ENCODE measurements around the gene NUS1. TPM values are rescaled to one million over a fixed set of nuclear protein-coding genes. Genes with fewer than 3 reads are reported as not detected.

The NUS1 gene
- total RNA-seq, 1 donor from 2014 or later = 14.6 TPM

- no peak for TF ChIP-seq CTCF (IDR thresholded peaks at IDR 0.05)
- H3K36me3 ChIP-seq = no peaks in the 10 kb centered on the region
- peak overlapping the region in 1 of 2 donors; percentile 79 for H3K27ac ChIP-seq
- DNase-seq (ENCODE audit: low spot score in 2 of 2) = no peak
- no peaks in the 10 kb centered on the region for H3K27me3 ChIP-seq
- no peaks in the 10 kb centered on the region for H3K9me3 ChIP-seq
- intact Hi-C loops (cut with DNase I) = loop anchor here (5.0 kb wide), 2 partner anchors 194 to 229 kb away; partner anchors contain the start of gene DCBLD1
- H3K4me1 ChIP-seq = peaks cover 0 to 10% of the 10 kb centered on the region in 2 donors
- H3K4me3 ChIP-seq = peak overlapping the region; percentile 81 to 92
Observed at GRCh38 chr6:117676577-117677218, 1.4 kb downstream of the NUS1 start.

- H3K4me1 ChIP-seq = peaks cover 0 to 13% of the 10 kb centered on the region in 2 donors
Observed at GRCh38 chr6:117677553-117678141, 2.4 kb downstream of the NUS1 start.

GRCh38 chr6:117681162-117681741, 6.0 kb downstream of the NUS1 start:
- Histone ChIP-seq H3K9me3 (no peaks in the 10 kb centered on the region), H3K27ac (no peak overlapping the region), H3K4me3 (no peak overlapping the region), H3K4me1 (peaks cover 0 to 13% of the 10 kb centered on the region in 2 donors), H3K27me3 (no peaks in the 10 kb centered on the region), H3K36me3 (no peaks in the 10 kb centered on the region)
- TF ChIP-seq CTCF (IDR thresholded peaks at IDR 0.05) = no peak
- no peak for DNase-seq (ENCODE audit: low spot score in 2 of 2)
- intact Hi-C loops (cut with DNase I) = no loop called here

More at GRCh38 chr6:117677553-117678141, 2.4 kb downstream of the NUS1 start:
- Histone ChIP-seq H3K4me3 (peak overlapping the region; percentile 3 to 92), H3K27me3 (no peaks in the 10 kb centered on the region), H3K36me3 (no peaks in the 10 kb centered on the region), H3K27ac (no peak overlapping the region), H3K9me3 (no peaks in the 10 kb centered on the region)
- intact Hi-C loops (cut with DNase I) = loop anchor here (5.0 kb wide), 2 partner anchors 195 to 230 kb away; partner anchors contain the start of gene DCBLD1
- no peak for TF ChIP-seq CTCF (IDR thresholded peaks at IDR 0.05)
- no peak for DNase-seq (ENCODE audit: low spot score in 2 of 2)

GRCh38 chr6:117684749-117685148, 9.5 kb downstream of the NUS1 start:
- Histone ChIP-seq H3K27ac (no peak overlapping the region), H3K36me3 (no peaks in the 10 kb centered on the region), H3K9me3 (no peaks in the 10 kb centered on the region), H3K4me3 (no peak overlapping the region), H3K4me1 (peaks cover 0 to 5% of the 10 kb centered on the region in 2 donors), H3K27me3 (no peaks in the 10 kb centered on the region)
- intact Hi-C loops (cut with DNase I) = no loop called here
- DNase-seq (ENCODE audit: low spot score in 2 of 2) = no peak
- TF ChIP-seq CTCF (IDR thresholded peaks at IDR 0.05) = no peak

GRCh38 chr6:117685359-117685758, 10.1 kb downstream of the NUS1 start:
- Histone ChIP-seq H3K27ac (no peak overlapping the region), H3K36me3 (no peaks in the 10 kb centered on the region), H3K4me1 (peaks cover 0 to 5% of the 10 kb centered on the region in 2 donors), H3K27me3 (no peaks in the 10 kb centered on the region), H3K4me3 (no peak overlapping the region), H3K9me3 (no peaks in the 10 kb centered on the region)
- intact Hi-C loops (cut with DNase I) = no loop called here
- no peak for DNase-seq (ENCODE audit: low spot score in 2 of 2)
- no peak for TF ChIP-seq CTCF (IDR thresholded peaks at IDR 0.05)
